Measurements from ENCODE around the gene DCLK1. TPM values are rescaled to one million over a fixed set of nuclear protein-coding genes. Genes with fewer than 3 reads are reported as not detected.

Gene DCLK1
- total RNA-seq, 1 donor from 2014 or later = 36.1 TPM

DNA sequence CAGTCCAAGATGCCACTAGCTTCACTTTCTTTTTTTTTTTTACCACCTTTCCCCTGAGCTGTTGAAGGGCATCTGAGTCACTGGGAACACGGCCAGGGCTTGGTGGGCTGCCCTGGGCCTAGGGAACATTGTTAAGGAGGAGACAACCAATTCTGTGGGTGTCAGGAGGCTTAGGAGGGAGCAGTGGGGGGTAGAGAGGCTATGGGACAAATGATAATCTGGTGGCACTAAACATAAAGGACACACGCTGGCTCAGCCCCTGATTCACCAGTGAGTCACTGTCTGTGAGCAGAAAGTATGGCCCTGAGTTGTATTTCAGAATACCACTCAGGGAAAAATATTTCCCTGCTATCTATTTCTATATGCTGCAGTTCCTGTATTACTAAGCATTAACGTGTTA is 207.8 kb downstream of the DCLK1 start:
- Histone ChIP-seq H3K4me3 (no peak overlapping the region), H3K9me3 (no peaks in the 10 kb centered on the region), H3K27ac (no peak overlapping the region), H3K36me3 (no peaks in the 10 kb centered on the region), H3K27me3 (no peaks in the 10 kb centered on the region), H3K4me1 (peaks cover 10% of the 10 kb centered on the region)
- TF ChIP-seq CTCF (IDR thresholded peaks at IDR 0.05) (no peak), POLR2AphosphoS5 (IDR thresholded peaks at IDR 0.05; ENCODE audit: insufficient read depth in 1 of 2, low read depth in 1 of 2) (no peak), POLR2A (IDR thresholded peaks at IDR 0.05) (no peak)
- DNase-seq (ENCODE audit: extremely low spot score in 2 of 2) = peak in 1 of 2 donors; percentile 11
- intact Hi-C loops (cut with DNase I) = no loop called here

DNA sequence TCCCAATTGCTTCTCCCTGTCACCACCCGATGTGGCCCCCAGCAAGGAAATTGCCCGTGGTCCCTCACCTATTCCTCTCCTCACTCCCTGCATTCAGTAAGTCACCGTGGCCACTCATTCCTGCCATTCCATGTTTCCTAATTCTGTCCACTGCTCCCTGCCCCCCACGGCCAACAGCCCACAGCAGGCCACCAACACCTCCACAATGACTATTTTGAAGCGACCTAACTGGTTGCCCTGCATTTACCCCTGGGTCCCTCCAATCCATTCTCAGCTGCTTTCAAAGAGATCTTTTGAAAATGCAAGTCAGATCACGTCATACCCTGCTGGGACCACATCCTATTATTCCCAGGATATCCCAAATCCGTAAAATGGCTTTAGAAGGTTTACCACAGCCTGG is 210.4 kb downstream of the DCLK1 start:
- no peak for DNase-seq (ENCODE audit: extremely low spot score in 2 of 2)
- H3K27me3 ChIP-seq = no peaks in the 10 kb centered on the region
- H3K9me3 ChIP-seq = no peaks in the 10 kb centered on the region
- intact Hi-C loops (cut with DNase I) = no loop called here
- H3K4me1 ChIP-seq = peaks cover 21% of the 10 kb centered on the region
- H3K27ac ChIP-seq = no peak overlapping the region
- H3K4me3 ChIP-seq = no peak overlapping the region
- TF ChIP-seq POLR2AphosphoS5 (IDR thresholded peaks at IDR 0.05; ENCODE audit: insufficient read depth in 1 of 2, low read depth in 1 of 2) = no peak
- no peak for TF ChIP-seq POLR2A (IDR thresholded peaks at IDR 0.05)
- no peak for TF ChIP-seq CTCF (IDR thresholded peaks at IDR 0.05)
- no peaks in the 10 kb centered on the region for H3K36me3 ChIP-seq

DNA sequence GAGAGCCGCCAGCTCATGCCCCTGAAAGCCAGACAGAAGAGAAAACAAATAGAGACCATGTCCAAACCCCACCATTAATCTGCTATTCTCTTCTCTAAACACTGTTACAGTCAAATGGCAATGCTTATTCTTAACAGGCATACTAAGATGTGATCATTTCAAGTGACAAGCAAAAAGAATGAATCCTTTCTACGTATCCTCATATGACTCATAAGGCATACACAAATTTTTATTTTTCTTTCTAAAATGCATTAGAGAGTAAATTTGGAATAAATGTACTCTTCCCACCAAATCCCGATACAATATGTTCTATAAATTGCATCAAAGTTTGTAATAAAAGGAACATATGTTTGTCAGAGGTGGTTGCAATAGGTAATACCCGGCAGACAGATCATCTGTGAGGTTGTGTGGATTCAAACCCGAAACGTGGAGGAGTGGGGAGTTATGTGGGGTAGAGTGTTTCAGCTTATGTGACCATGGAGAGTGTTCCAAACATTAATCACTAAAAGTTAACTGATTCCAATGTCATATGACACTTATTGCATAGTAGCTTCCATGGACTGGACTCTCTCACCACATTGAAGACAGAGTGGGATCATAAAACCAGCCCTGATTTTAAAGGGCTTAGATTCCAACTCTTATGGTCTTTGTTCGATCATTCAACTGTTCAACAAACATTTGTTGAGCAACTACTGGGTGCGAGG is 213.1 kb downstream of the DCLK1 start:
- intact Hi-C loops (cut with DNase I) = no loop called here
- no peak for TF ChIP-seq POLR2AphosphoS5 (IDR thresholded peaks at IDR 0.05; ENCODE audit: insufficient read depth in 1 of 2, low read depth in 1 of 2)
- no peak for TF ChIP-seq POLR2A (IDR thresholded peaks at IDR 0.05)
- TF ChIP-seq CTCF (IDR thresholded peaks at IDR 0.05) = no peak
- Histone ChIP-seq H3K27ac (peak overlapping the region; percentile 61), H3K9me3 (no peaks in the 10 kb centered on the region), H3K4me3 (no peak overlapping the region), H3K4me1 (peaks cover 33% of the 10 kb centered on the region), H3K27me3 (no peaks in the 10 kb centered on the region), H3K36me3 (no peaks in the 10 kb centered on the region)
- DNase-seq (ENCODE audit: extremely low spot score in 2 of 2) = no peak

- no peak for DNase-seq (ENCODE audit: extremely low spot score in 2 of 2)
- intact Hi-C loops (cut with DNase I) = no loop called here
- peak overlapping the region in 1 of 2 donors; percentile 0 for H3K4me3 ChIP-seq
- H3K36me3 ChIP-seq = no peaks in the 10 kb centered on the region
- H3K27ac ChIP-seq = peak overlapping the region; percentile 61
- H3K9me3 ChIP-seq = no peaks in the 10 kb centered on the region
- TF ChIP-seq CTCF (IDR thresholded peaks at IDR 0.05) (no peak), POLR2AphosphoS5 (IDR thresholded peaks at IDR 0.05; ENCODE audit: insufficient read depth in 1 of 2, low read depth in 1 of 2) (no peak), POLR2A (IDR thresholded peaks at IDR 0.05) (no peak)
- peaks cover 33% of the 10 kb centered on the region for H3K4me1 ChIP-seq
- no peaks in the 10 kb centered on the region for H3K27me3 ChIP-seq
Measured at GRCh38 chr13:35917252-35917941, 213.8 kb downstream of the DCLK1 start.

- TF ChIP-seq CTCF (IDR thresholded peaks at IDR 0.05) = no peak
- TF ChIP-seq POLR2AphosphoS5 (IDR thresholded peaks at IDR 0.05; ENCODE audit: insufficient read depth in 1 of 2, low read depth in 1 of 2) = no peak
- TF ChIP-seq POLR2A (IDR thresholded peaks at IDR 0.05) = no peak
- no peaks in the 10 kb centered on the region for H3K27me3 ChIP-seq
- intact Hi-C loops (cut with DNase I) = no loop called here
- H3K27ac ChIP-seq = peak overlapping the region; percentile 7
- no peaks in the 10 kb centered on the region for H3K9me3 ChIP-seq
- H3K36me3 ChIP-seq = no peaks in the 10 kb centered on the region
- H3K4me1 ChIP-seq = peaks cover 33% of the 10 kb centered on the region
- H3K4me3 ChIP-seq = no peak overlapping the region
- no peak for DNase-seq (ENCODE audit: extremely low spot score in 2 of 2)
Measured at GRCh38 chr13:35916146-35916545, 215.0 kb downstream of the DCLK1 start.

Data from vagina (tissue), 2 donors.